ENCODE results near the gene CAMKK2. TPM values are rescaled to one million over a fixed set of nuclear protein-coding genes. Genes with fewer than 3 reads are reported as not detected.

CAMKK2 gene
- total RNA-seq, 1 donor from 2014 or later = 36.9 TPM

DNA sequence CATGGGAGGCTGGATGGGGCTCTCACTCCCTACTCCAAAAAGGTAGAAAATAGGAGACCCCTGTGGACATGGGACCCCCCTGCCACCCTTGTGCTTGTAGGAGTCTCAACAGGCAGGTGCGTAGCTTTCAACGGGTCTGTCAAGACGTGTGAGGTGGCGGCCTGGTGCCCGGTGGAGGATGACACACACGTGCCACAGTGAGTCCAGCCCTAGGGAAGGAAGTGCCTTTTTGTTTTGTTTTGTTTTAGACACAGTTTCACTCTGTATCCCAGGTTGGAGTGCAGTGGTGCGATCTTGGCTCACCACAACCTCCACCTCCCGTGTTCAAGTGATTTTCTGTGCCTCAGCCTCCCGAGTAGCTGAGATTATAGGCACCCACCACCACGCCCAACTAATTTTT lies 73.7 kb downstream of the CAMKK2 start:
- Histone ChIP-seq H3K4me1 (no peaks in the 10 kb centered on the region), H3K27ac (no peak overlapping the region), H3K36me3 (peaks cover 12 to 38% of the 10 kb centered on the region in 2 donors), H3K4me3 (no peak overlapping the region), H3K9me3 (no peaks in the 10 kb centered on the region), H3K27me3 (no peaks in the 10 kb centered on the region)
- TF ChIP-seq, protein P1, sequence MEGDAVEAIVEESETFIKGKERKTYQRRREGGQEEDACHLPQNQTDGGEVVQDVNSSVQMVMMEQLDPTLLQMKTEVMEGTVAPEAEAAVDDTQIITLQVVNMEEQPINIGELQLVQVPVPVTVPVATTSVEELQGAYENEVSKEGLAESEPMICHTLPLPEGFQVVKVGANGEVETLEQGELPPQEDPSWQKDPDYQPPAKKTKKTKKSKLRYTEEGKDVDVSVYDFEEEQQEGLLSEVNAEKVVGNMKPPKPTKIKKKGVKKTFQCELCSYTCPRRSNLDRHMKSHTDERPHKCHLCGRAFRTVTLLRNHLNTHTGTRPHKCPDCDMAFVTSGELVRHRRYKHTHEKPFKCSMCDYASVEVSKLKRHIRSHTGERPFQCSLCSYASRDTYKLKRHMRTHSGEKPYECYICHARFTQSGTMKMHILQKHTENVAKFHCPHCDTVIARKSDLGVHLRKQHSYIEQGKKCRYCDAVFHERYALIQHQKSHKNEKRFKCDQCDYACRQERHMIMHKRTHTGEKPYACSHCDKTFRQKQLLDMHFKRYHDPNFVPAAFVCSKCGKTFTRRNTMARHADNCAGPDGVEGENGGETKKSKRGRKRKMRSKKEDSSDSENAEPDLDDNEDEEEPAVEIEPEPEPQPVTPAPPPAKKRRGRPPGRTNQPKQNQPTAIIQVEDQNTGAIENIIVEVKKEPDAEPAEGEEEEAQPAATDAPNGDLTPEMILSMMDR (IDR thresholded peaks at IDR 0.05) = no peak
- intact Hi-C loops (cut with DNase I) = no loop called here
- no peak for DNase-seq (ENCODE audit: low spot score in 2 of 2)

- H3K27ac ChIP-seq = no peak overlapping the region
- H3K27me3 ChIP-seq = no peaks in the 10 kb centered on the region
- no peaks in the 10 kb centered on the region for H3K9me3 ChIP-seq
- intact Hi-C loops (cut with DNase I) = no loop called here
- DNase-seq (ENCODE audit: low spot score in 2 of 2) = no peak
- peaks cover 0 to 3% of the 10 kb centered on the region in 2 donors for H3K4me1 ChIP-seq
- TF ChIP-seq, protein P1 (IDR thresholded peaks at IDR 0.05) = no peak
- H3K36me3 ChIP-seq = peaks cover 14 to 35% of the 10 kb centered on the region in 2 donors
- H3K4me3 ChIP-seq = no peak overlapping the region
Observed at GRCh38 chr12:121219353-121219986, 77.0 kb downstream of the CAMKK2 start.

GRCh38 chr12:121218588-121219352 lies 77.7 kb downstream of the CAMKK2 start:
- intact Hi-C loops (cut with DNase I) = no loop called here
- Histone ChIP-seq H3K27me3 (no peaks in the 10 kb centered on the region), H3K4me3 (no peak overlapping the region), H3K9me3 (no peaks in the 10 kb centered on the region), H3K4me1 (peaks cover 0 to 3% of the 10 kb centered on the region in 2 donors), H3K27ac (no peak overlapping the region), H3K36me3 (peaks cover 14 to 32% of the 10 kb centered on the region in 2 donors)
- DNase-seq (ENCODE audit: low spot score in 2 of 2) = no peak
- TF ChIP-seq, protein P1 (IDR thresholded peaks at IDR 0.05) = no peak

GRCh38 chr12:121217761-121218160 lies 78.7 kb downstream of the CAMKK2 start:
- TF ChIP-seq, protein P1 (IDR thresholded peaks at IDR 0.05) = no peak
- H3K36me3 ChIP-seq = peaks cover 6 to 21% of the 10 kb centered on the region in 2 donors
- no peak overlapping the region for H3K27ac ChIP-seq
- peaks cover 0 to 3% of the 10 kb centered on the region in 2 donors for H3K4me1 ChIP-seq
- no peak for DNase-seq (ENCODE audit: low spot score in 2 of 2)
- no peak overlapping the region for H3K4me3 ChIP-seq
- no peaks in the 10 kb centered on the region for H3K27me3 ChIP-seq
- intact Hi-C loops (cut with DNase I) = no loop called here
- H3K9me3 ChIP-seq = no peaks in the 10 kb centered on the region

GRCh38 chr12:121217063-121217462 lies 79.4 kb downstream of the CAMKK2 start:
- Histone ChIP-seq H3K9me3 (no peaks in the 10 kb centered on the region), H3K4me3 (no peak overlapping the region), H3K4me1 (peaks cover 0 to 3% of the 10 kb centered on the region in 2 donors), H3K27me3 (no peaks in the 10 kb centered on the region), H3K27ac (no peak overlapping the region), H3K36me3 (peaks cover 3 to 17% of the 10 kb centered on the region in 2 donors)
- no peak for DNase-seq (ENCODE audit: low spot score in 2 of 2)
- TF ChIP-seq, protein P1 (IDR thresholded peaks at IDR 0.05) = no peak
- intact Hi-C loops (cut with DNase I) = no loop called here
